ENCODE measurements around the gene AGBL3.

AGBL3 gene

GRCh38 chr7:134946260-134946659 is 40.0 kb upstream of the AGBL3 start:
- TF ChIP-seq POLR2A (IDR thresholded peaks at IDR 0.05; ENCODE audit: extremely low read depth, insufficient read length) = no peak
- no peak for TF ChIP-seq MYC (IDR thresholded peaks at IDR 0.05; ENCODE audit: low read depth, low read length)
- TF ChIP-seq MAX (IDR thresholded peaks at IDR 0.05; ENCODE audit: low read depth, low read length) = no peak
- no peak for TF ChIP-seq CTCF (IDR thresholded peaks at IDR 0.05; ENCODE audit: low read depth, low read length)
- DNase-seq (ENCODE audit: low read depth) = no peak

GRCh38 chr7:134947329-134947728 is 39.0 kb upstream of the AGBL3 start:
- DNase-seq (ENCODE audit: low read depth) = no peak
- TF ChIP-seq MAX (IDR thresholded peaks at IDR 0.05; ENCODE audit: low read depth, low read length) = no peak
- no peak for TF ChIP-seq MYC (IDR thresholded peaks at IDR 0.05; ENCODE audit: low read depth, low read length)
- no peak for TF ChIP-seq CTCF (IDR thresholded peaks at IDR 0.05; ENCODE audit: low read depth, low read length)
- H3K4me3 ChIP-seq (ENCODE audit: low read depth, low read length) = no peak overlapping the region

More at GRCh38 chr7:134946260-134946659, 40.0 kb upstream of the AGBL3 start:
- H3K4me3 ChIP-seq (ENCODE audit: low read depth, low read length) = no peak overlapping the region

GRCh38 chr7:134947831-134948230 is 38.5 kb upstream of the AGBL3 start:
- no peak for DNase-seq (ENCODE audit: low read depth)
- TF ChIP-seq MYC (IDR thresholded peaks at IDR 0.05; ENCODE audit: low read depth, low read length) = no peak
- no peak for TF ChIP-seq CTCF (IDR thresholded peaks at IDR 0.05; ENCODE audit: low read depth, low read length)
- TF ChIP-seq MAX (IDR thresholded peaks at IDR 0.05; ENCODE audit: low read depth, low read length) = no peak
- TF ChIP-seq POLR2A (IDR thresholded peaks at IDR 0.05; ENCODE audit: extremely low read depth, insufficient read length) = no peak
- H3K4me3 ChIP-seq (ENCODE audit: low read depth, low read length) = no peak overlapping the region

GRCh38 chr7:134948246-134948645 is 38.1 kb upstream of the AGBL3 start:
- H3K4me3 ChIP-seq (ENCODE audit: low read depth, low read length) = no peak overlapping the region
- no peak for DNase-seq (ENCODE audit: low read depth)
- TF ChIP-seq CTCF (IDR thresholded peaks at IDR 0.05; ENCODE audit: low read depth, low read length) = no peak
- TF ChIP-seq MAX (IDR thresholded peaks at IDR 0.05; ENCODE audit: low read depth, low read length) = no peak
- no peak for TF ChIP-seq MYC (IDR thresholded peaks at IDR 0.05; ENCODE audit: low read depth, low read length)
- TF ChIP-seq POLR2A (IDR thresholded peaks at IDR 0.05; ENCODE audit: extremely low read depth, insufficient read length) = no peak

GRCh38 chr7:134948736-134949135 is 37.6 kb upstream of the AGBL3 start:
- DNase-seq (ENCODE audit: low read depth) = no peak
- TF ChIP-seq CTCF (IDR thresholded peaks at IDR 0.05; ENCODE audit: low read depth, low read length) = no peak
- TF ChIP-seq POLR2A (IDR thresholded peaks at IDR 0.05; ENCODE audit: extremely low read depth, insufficient read length) = no peak
- TF ChIP-seq MYC (IDR thresholded peaks at IDR 0.05; ENCODE audit: low read depth, low read length) = no peak
- no peak for TF ChIP-seq MAX (IDR thresholded peaks at IDR 0.05; ENCODE audit: low read depth, low read length)
- H3K4me3 ChIP-seq (ENCODE audit: low read depth, low read length) = no peak overlapping the region

- no peak overlapping the region for H3K4me3 ChIP-seq (ENCODE audit: low read depth, low read length)
- DNase-seq (ENCODE audit: low read depth) = no peak
- TF ChIP-seq CTCF (IDR thresholded peaks at IDR 0.05; ENCODE audit: low read depth, low read length) (no peak), POLR2A (IDR thresholded peaks at IDR 0.05; ENCODE audit: extremely low read depth, insufficient read length) (no peak), MAX (IDR thresholded peaks at IDR 0.05; ENCODE audit: low read depth, low read length) (no peak), MYC (IDR thresholded peaks at IDR 0.05; ENCODE audit: low read depth, low read length) (no peak)
Measured at GRCh38 chr7:134949171-134949570, 37.1 kb upstream of the AGBL3 start.

Data from NB4 (cell line).